ENCODE measurements around the gene FADS1.

The FADS1 gene

GRCh38 chr11:61775106-61775505 lies 41.7 kb downstream of the FADS1 start:
- DNase-seq: no peak

- DNase-seq: no peak
Observed at GRCh38 chr11:61774411-61774810, 42.4 kb downstream of the FADS1 start.

- no peak for DNase-seq
Observed at GRCh38 chr11:61773809-61774208, 43.0 kb downstream of the FADS1 start.

- DNase-seq: no peak
Observed at GRCh38 chr11:61773356-61773755, 43.4 kb downstream of the FADS1 start.

GRCh38 chr11:61771985-61772455 lies 44.8 kb downstream of the FADS1 start:
- DNase-seq: no peak

GRCh38 chr11:61771195-61771894 lies 45.5 kb downstream of the FADS1 start:
- DNase-seq: no peak

DNA sequence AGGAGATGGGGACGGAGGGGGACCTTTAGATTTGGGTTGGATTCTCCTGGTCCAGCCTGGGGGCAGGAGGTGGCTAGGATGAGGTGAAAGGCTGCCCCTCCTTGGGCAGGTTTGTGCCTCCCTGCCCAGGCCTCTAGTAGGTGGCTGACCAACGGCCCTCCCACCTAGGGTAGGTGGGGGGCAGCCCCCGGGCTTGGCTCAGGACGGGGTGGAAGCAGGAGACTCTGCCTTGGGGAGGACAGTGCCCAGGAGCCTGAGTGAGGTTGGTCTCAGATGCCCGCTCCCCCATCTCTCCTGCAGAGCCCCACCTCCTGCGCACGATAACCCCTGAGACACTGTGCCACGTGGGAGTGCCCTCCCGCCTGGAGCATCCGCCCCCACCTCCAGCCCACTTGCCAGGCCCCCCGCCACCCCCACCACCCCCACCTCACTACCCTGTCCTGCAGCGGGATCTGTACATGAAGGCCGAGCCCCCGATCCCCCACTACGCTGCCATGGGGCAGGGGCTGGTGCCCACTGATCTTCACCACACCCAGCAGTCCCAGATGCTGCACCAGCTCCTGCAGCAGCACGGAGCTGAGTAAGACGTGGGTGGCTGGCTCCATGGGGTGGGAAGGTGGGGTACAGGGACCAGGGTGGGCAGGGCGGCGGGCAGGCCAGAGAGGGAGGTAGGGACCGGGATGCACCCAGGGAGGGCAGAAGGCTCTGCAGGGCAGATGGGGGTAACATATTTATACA lies 46.7 kb downstream of the FADS1 start:
- DNase-seq: no peak

GRCh38 chr11:61769169-61769920 lies 47.5 kb downstream of the FADS1 start:
- DNase-seq: no peak

- DNase-seq: no peak
Observed at GRCh38 chr11:61768376-61769076, 48.3 kb downstream of the FADS1 start.

GRCh38 chr11:61766353-61766841 lies 50.4 kb downstream of the FADS1 start:
- DNase-seq: no peak

- no peak for DNase-seq
Observed at GRCh38 chr11:61765550-61766253, 51.1 kb downstream of the FADS1 start.

- no peak for DNase-seq
Observed at GRCh38 chr11:61764606-61765260, 52.1 kb downstream of the FADS1 start.

GRCh38 chr11:61763930-61764605 lies 52.7 kb downstream of the FADS1 start:
- DNase-seq: no peak

- DNase-seq: no peak
Observed at GRCh38 chr11:61762798-61763197, 54.0 kb downstream of the FADS1 start.

- DNase-seq: no peak
Observed at GRCh38 chr11:61762223-61762615, 54.6 kb downstream of the FADS1 start.

GRCh38 chr11:61761440-61762222 lies 55.2 kb downstream of the FADS1 start:
- no peak for DNase-seq

DNA sequence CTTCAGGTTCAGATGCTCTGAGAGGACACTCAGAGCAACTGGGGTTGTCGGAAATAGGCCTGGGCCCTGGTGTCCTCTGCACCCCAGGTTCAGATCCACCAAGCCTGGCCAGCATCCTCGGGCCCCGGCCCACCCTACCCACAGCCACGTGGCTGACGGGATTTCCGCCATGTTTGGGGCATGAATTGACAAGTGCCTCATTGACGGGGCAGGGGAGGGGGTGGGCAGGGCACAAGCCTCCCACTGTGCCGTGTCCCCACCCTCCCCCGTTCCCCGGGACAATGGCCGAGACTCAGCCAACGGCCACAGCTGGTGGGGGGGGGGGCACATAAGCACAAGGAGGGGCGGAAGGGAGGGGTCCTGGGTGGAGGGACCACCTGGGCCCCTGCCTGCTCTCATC lies 55.9 kb downstream of the FADS1 start:
- DNase-seq: no peak

DNA sequence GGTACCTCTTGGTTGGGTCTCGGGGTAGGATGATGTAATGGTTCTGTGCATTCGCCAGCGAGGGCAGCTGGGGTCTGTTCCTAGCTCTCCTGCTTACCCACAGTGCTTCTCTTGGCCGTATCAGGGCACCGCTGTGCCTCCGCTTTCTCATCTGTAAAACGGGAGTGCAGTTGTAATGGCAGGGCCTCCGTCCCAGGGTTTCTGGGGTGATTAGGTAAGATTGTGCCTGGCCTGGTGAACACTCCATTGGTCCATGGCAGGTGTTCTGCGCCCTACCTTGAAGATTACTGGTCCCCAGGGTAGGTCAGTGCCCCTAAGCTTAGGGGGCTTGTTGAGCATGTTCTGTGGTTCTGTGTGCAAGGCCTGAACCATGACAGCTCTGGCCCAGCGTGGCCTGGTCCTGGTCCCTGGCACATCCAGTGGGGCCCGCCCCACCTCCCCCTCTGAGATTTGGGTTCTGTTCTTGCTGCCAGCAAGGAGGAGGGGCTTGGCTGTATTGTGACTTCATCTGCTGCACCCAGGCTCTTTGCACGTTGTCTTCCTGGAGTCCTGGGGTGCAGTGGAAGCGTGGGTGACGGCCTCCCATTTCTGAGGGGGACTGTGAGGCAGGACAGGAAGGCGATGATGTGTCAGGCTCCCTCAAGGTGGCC lies 59.5 kb downstream of the FADS1 start:
- DNase-seq: no peak

GRCh38 chr11:61756452-61757212 lies 60.2 kb downstream of the FADS1 start:
- peak; percentile 64 for DNase-seq

All from NCI-H69 (cell line).